GM21390 (cell line): ENCODE measurements around the gene G6PC1.
"Not testable (repeated sequence)": the region's sequence is repeated elsewhere in the genome, so short reads cannot be mapped to it uniquely, and the experiment has no call there.

ENCODE experiments used
- ATAC-seq: cut with Tn5 transposase; IDR thresholded peaks from one replicate; pipeline ENCODE4 v1.9.1; 2021; ENCODE audit not compliant: unreplicated experiment

G6PC1 gene

GRCh38 chr17:42900460-42901331, at the start of gene G6PC1:
Gene G6PC1, plus strand, starts transcription at chr17:42900799. Its CDS starts 78 bp downstream, at chr17:42900877.
- ATAC-seq, result no peak

- ATAC-seq, result no peak
These were observed 49.6 kb upstream of the G6PC1 start, which contains the start of gene AOC3 for GRCh38 chr17:42850954-42851353. Gene AOC3, plus strand, starts transcription at chr17:42851199. Its CDS starts 145 bp downstream, at chr17:42851344.

- not testable (repeated sequence) for ATAC-seq
These were observed 49.0 kb upstream of the G6PC1 start for GRCh38 chr17:42851371-42852240.

- no peak for ATAC-seq
These were observed 48.2 kb upstream of the G6PC1 start for GRCh38 chr17:42852351-42852750.

- no peak for ATAC-seq
These were observed 47.6 kb upstream of the G6PC1 start for GRCh38 chr17:42853004-42853403.

- ATAC-seq, result no peak
These were observed 47.0 kb upstream of the G6PC1 start for GRCh38 chr17:42853597-42853967.

GRCh38 chr17:42853968-42854790, 46.4 kb upstream of the G6PC1 start:
- ATAC-seq, result no peak

- ATAC-seq, result no peak
These were observed 45.5 kb upstream of the G6PC1 start for GRCh38 chr17:42855048-42855596.

- not testable (repeated sequence) for ATAC-seq
These were observed 44.5 kb upstream of the G6PC1 start for GRCh38 chr17:42856093-42856492.

- ATAC-seq, result not testable (repeated sequence)
These were observed 44.1 kb upstream of the G6PC1 start for GRCh38 chr17:42856516-42856915.

- ATAC-seq, result no peak
These were observed 43.2 kb upstream of the G6PC1 start for GRCh38 chr17:42857389-42857788.

- no peak for ATAC-seq
These were observed 34.9 kb upstream of the G6PC1 start for GRCh38 chr17:42865638-42866094.

GRCh38 chr17:42866216-42866615, 34.4 kb upstream of the G6PC1 start:
- ATAC-seq, result no peak

- no peak for ATAC-seq
These were observed 33.7 kb upstream of the G6PC1 start for GRCh38 chr17:42866631-42867575.

GRCh38 chr17:42867694-42868261, 32.8 kb upstream of the G6PC1 start:
- not testable (repeated sequence) for ATAC-seq

GRCh38 chr17:42868338-42868737, 32.3 kb upstream of the G6PC1 start:
- ATAC-seq, result no peak

- ATAC-seq, result no peak
These were observed 29.0 kb upstream of the G6PC1 start for GRCh38 chr17:42871647-42872046.

GRCh38 chr17:42872251-42872965, 28.2 kb upstream of the G6PC1 start:
- ATAC-seq, result no peak
